HG03175 (cell line): ENCODE measurements around the gene ZNF683.
"Not testable (repeated sequence)": the region's sequence is repeated elsewhere in the genome, so short reads cannot be mapped to it uniquely, and the experiment has no call there.

ENCODE experiments used
- ATAC-seq: cut with Tn5 transposase; IDR thresholded peaks from one replicate; pipeline ENCODE4 v1.9.1; 2021; ENCODE audit warnings: mild to moderate bottlenecking, moderate library complexity; ENCODE audit not compliant: unreplicated experiment

Gene ZNF683

DNA sequence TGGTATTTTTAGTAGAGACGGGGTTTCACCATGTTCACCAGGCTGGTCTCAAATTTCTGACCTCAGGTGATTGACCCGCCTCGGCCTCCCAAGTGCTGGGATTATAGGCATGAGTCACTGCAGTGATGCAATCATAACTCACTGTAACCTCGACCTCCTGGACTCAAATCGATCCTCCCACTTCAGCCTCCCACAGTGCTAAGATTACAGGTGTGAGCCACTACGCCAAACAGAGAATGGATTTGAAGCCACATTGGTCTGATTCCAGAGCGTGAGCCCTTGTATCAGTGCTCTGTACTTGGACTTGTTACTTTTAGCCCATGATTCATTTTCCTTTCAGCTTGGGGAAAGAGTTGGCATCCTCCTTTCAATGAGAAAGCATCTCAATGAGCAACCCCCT lies 14.9 kb upstream of the ZNF683 start:
- ATAC-seq = no peak

DNA sequence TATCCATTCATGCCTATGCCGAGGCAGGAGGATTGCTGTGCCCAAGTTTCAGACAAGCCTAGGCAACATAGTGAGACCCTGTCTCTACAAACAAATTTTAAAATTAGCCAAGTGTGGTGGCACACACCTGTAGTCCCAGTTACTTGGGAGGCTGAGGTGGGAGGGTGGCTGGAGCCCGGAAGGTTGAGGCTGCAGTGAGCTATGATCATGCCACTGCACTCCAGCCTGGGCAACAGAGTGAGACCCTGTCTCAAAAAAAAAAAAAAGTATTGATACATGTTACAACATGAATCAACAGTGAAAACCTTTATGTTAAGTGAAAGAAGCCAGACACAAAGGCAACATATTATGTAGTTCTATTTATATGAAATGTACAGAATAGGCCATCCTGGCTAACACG lies 12.5 kb upstream of the ZNF683 start:
- not testable (repeated sequence) for ATAC-seq

DNA sequence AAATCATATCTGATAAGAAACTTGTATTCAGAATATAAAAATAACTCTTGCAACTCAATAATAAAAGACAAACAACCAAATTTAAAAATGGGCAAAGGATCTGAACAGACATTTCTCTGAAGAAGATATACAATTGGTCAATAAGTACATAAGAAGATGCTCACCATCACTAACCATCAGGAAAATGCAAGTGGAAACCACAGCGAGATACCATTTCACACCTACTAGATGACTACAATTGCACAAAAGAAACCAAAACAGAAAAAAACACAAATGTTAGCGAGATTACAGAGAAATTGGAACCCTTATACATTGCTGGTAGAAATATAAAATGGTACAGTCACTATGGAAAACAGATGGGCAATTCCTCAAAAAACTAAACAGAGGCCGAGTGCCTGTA lies 11.5 kb upstream of the ZNF683 start:
- no peak for ATAC-seq

DNA sequence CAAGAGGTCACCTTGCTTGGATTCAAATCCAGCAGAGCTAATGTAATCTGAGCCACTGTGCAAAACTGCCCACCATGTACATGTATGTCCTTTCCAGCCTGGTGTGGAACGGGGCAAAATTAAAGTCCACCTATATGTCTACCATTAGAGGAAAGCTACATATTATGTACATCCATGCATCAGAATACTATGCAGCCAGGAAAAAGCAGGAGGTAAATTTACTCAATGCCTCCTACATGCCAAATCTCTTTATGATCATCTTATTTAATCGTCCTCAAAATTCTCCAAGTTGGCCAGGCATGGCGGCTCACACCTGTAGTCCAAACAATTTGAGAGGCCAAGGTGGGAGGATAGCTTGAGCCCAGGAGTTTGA lies 6.3 kb upstream of the ZNF683 start:
- ATAC-seq = no peak

DNA sequence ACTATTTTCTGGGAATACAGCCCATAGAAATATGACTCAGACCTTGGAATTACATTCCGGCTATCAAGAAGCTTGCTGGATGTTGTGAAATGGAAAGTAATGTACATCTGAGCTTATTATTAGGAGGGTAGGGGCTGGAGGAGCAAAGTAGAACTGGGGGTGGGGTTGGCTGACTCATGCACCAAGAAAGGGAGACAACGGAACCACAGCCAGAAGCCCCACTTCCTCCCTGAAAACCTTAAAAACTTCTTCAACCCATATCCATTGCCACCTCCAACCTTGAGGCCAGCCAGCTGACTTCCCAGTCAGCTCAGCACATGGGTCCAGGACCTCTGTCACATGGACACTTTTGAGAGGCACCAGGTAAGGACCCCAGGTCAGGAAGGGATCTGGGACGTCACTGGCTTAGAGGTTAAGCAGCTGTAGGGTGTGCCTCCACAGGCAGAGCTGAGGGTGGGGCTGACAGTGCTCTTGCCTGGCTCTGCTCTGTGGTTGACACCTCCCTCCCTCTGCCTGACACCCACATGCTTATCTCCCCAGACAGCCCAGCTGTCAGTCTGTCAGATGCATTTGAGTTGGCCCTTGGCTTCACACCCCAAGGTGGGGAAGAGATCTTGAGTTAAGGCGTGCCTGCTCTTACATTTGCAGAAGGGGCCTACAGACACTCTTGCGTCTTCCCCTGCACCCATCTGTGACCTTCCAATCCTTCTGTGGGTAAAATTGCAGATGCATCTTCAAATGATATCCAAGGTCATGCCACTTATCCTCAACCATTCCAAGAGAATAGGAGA lies 5.7 kb upstream of the ZNF683 start:
- ATAC-seq = peak; percentile 95

DNA sequence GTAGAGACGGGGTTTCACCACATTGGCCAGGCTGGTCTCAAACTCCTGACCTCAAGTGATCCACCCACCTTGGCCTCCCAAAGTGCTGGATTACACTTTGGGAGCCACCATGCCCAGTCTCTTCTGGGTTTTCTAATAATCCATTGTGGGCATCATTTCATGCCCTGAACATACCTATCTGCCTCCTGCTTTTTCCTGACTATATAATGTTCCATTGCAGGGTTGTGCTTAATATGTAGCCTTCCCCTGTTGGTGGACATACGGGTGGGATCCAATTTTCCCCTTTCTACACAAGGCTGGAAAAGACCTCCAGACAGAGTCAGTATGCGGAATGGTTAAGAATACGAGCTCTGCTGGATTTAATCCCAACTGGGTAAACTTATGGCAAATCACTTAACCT lies 3.5 kb upstream of the ZNF683 start:
- ATAC-seq = no peak

DNA sequence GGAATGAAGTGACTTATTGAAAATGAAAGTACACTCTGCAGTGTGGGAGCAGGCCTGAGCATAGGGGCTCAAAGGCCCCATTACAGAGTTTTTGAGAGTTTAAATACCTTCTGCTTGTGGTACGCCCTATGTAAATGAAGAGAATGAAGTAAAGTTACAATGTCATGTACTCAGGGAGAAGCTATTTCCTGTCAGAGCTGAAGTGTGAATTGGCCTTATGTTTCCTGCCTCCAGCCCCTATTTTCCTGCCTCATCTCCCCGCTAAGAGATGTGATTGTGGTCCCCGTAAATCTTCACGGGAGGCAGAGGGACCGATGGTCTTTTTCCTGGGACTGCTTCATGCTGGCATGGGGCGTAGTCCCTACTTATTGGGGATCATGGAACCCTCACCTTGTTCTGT lies 2.5 kb upstream of the ZNF683 start:
- no peak for ATAC-seq

DNA sequence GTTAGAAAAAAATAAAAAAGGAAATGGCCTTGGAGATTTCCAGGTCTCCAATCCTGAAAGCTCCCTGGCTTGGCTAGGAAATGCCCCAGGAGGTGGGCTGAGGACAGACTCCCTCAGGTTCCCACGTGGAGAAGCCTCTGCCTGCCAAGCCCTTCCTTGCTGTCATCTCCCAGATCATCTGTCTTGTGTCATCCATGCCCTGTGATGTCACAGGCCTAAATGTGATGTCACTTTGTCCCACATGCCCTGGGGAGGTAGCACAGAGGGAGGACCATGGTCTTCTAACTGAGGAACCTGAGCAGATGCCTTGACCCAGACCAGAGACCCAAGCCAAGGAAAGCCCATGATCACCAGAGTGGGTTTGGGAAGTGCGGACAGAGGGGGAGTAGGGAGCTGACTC lies 1.8 kb upstream of the ZNF683 start:
- ATAC-seq = not testable (repeated sequence)

DNA sequence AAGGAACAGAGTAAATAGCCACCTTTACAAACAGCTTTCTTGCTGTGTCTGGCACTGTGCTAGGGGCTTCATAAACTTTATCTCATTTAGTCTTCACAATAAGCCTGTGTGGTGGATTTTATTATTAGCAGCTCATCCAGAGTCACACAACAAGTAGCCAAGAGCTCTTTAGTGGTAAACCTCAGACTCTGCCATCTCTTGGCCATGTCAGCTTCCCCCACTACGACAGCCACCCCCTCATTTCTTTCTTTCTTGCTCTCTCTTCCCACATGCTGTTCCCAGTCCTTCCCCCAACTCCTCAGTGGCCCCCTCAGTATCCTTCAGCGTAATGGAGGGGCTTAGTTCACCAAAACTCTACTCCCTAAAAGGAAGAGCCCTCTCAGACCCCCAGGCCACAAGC lies 1.2 kb upstream of the ZNF683 start:
- no peak for ATAC-seq

DNA sequence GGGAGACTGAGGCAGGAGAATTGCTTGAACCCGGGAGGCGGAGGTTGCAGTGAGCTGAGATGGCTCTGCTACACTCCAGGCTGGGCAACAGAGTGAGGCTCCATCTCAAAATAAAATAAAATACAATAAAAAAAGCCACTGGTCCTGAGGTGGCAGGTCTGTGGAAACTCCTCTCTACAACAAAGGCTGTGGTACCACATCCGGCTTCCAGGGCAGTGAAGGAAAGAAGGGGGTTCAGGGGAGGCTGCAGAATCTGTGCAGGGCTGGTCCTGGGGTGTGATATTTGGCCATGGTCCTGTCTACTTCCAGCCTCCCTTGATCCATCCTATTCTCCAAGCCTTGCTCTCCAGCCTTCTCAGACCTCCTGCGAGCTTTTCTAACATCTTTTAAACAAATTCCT lies 731 bp upstream of the ZNF683 start:
- no peak for ATAC-seq

DNA sequence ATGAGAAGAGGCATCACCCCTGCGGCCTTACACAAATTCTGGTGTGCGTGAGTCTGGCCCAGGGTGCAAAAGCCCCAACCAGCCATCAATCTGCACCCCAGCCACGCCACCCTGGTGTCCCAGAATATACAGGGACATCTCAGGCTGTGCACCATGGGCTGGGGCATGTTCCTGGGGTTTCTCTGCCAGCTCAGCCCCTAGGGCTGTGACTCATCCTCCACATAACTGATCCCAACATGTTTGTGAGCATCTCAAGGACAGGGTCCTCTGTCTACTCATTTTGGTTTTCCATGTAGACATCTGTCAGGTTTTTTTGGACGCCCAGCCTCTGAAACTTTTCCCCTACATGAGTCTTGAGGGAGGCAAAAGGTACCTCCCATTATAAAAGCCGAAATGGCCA lies 511 bp downstream of the ZNF683 start:
- no peak for ATAC-seq

DNA sequence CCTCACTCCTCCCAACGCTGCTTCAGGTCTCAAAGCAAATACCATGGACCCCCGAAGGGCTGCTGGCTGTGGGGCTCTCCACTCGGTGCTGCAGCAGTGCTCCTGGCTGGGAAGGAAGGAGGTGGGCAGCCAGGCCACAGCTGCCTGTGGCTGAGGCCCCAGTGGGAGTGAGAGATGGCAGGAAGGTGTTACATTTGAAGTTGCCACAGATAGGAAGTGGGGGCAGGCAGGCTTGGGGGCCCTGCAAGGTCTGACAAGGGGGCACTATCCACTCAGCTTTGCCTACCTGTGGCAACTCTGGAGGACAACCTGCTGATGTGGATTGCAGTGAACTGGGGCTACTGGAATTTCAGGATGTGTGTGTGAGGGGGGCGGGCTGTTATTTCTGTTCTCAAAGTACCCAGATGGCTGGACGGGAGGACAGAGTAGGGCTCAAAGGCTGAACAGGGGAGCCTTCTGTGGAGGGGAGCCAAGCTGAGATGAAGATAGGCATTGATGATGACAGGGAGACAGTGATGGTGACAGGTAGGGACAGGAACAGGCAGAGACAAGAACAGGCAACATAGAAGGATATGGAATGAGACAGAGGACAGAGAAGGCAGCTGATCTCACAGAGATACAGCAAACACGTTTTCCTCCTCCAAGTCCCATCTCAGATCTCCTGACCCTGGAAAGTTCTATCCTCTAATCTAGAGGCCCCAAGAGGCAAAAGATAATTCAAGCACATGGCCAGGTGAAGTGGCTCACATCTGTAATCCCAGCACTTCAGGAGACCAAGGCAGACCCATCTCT lies 1.8 kb downstream of the ZNF683 start:
- no peak for ATAC-seq

DNA sequence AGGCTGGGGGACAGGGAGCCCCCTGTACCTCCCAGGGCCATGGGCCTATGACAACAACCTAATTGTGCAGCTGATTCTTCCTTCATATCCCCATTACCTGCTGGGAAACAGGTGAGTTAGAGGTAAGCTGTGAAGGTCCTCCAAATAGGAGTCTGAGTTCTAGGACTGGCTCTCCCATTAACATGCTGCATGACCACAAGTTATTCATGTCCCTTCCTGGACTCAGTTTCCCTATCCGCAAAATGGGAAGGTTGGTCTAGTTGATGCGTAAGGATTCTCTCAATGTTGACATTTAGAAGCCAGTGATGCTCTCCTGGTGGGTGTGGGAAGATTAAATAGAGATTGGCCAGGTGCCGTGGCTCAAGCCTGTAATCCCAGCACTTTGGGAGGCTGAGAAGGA lies 4.1 kb downstream of the ZNF683 start:
- ATAC-seq = no peak

DNA sequence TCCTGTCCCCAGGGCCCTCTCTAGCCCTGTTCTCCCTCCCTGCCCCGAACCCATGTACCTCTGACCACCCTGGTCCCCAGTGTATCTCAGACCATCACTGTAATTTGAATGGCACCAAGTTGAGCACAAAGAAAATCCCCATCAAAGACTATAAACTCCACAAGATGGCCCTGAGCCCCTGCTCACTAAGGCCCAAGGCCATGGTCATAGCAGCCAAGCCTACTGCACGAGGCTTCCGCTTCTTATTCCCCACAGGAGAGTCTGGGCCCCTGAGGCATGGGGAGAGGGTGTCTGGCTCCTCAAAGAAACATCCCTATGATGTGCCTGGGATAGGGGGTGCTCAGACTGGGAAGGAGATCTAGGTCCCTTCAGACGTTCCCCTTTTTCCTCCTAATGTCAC lies 4.5 kb downstream of the ZNF683 start:
- no peak for ATAC-seq

DNA sequence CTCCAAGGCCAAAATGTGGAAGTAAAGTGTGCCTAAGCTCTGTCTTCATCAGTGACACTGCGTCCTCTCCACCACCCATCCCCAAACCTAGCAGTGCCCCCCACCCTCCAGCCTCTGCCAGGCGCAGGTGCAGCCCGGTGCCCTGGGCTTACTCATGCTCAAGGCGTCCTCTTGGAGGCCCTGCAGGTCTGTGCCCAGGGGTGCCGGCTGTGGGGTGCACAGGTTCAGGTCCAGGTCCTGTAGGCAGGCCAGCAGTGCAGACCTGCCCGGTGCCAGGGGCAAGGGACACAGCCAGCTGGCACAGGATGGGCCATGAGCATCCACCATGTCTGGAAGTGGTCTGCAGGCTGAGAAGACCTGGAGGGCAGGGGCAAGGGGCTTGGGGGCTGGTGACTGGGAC lies 5.1 kb downstream of the ZNF683 start:
- no peak for ATAC-seq

DNA sequence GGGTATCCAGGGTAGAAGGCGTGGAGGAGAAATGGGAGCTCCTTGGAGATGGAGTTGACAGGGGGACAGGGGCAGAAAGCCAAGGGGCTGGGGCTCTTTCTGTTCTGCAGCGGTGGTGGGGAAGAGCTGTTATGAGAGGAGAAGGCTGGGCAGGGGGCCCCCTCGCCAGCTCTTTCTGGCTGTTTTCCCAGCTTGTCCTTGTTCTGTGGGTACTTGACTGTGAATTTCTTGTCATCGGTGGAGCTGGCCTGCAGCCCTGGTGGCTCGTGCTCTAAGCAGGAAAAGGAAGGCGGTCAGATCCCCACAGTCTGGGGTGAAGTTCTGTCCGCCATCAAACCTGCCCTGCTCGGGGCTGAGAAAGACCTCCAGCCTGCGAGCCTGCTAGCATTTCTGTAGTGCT lies 7.6 kb downstream of the ZNF683 start:
- no peak for ATAC-seq

DNA sequence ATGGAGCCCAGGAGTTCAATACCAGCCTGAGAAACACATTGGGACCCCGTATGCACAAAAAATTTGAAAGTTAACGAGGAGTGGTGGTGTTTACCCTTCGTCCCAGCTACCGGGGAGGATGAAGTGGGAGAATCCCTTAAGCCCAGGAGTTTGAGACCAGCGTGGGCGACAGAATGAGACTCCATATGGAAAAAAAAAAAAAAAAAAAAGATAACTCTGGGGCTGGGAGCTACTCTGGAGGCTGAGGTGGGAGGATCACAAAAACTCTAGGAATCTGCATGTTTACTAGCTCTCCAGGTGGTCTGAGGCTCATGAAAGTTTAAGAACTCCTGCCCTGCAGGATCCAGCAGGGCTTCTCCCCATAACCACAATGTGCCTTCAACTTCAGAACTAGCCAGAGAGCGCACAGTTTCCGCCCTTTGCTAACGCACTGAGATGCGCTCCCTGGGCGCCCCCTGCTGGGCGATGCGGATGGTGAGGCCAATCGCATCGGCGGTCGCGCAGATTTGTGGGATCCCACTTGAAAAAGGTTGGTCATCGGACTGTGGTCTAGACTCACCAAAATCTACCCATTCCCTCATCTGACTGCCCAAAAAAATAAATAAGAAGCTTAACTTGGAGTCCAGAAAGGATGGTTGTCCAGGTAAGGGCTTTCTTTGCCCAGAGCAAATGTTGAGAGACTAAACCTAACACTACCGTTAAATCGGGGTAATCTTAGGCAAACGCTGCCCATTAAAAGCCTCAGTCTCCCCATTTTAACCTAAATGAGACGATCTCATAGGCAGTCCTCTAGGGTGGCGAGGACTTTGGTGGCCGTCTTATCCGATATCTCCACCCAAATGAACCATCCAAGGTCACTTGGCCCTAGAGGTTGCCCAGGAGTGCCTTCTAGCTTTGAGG lies 8.8 kb downstream of the ZNF683 start:
- peak; percentile 53 for ATAC-seq

DNA sequence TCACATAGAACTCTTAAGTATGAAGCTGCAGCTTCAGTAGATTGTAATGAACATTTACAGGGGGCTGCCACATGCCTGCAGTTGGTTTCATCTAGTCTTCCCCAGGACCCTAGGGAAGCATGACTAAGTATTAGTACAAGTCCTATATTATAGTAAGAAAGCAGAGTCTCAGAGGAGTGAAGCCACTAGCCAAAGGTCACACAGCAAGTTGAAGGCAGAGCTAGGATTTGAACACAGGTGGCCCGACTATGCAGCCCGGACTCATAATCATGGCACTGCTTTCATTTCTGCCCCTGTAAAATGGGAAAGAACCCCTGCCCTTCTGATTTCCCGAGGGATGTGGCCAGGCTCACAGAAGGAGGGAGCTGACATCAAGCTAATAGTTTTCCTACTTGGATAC lies 10.2 kb downstream of the ZNF683 start:
- no peak for ATAC-seq

DNA sequence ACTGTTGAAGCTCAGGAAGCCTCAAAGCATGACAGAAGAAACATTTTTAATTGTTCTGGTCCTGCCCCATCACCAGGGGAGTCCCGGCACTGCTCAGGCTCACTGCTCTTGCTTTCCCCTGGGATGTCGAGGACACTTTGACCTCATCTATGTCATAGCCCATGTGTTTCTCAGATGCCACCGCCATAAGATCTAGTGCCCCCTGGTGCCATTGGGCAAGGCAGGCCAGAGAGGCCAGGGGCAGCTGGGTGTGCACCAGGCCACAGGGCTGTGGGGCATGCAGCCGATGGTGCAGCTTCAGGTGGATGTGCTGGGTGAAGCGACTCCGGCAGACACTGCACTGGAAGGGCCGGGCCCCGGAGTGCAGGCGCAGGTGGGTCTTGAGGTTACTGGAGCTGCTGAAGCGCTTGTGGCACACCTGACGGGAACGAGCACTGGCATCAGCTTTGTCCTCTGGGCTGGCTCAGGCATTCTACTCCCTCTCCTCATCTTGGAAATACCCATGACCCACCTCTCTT lies 10.9 kb downstream of the ZNF683 start:
- no peak for ATAC-seq

DNA sequence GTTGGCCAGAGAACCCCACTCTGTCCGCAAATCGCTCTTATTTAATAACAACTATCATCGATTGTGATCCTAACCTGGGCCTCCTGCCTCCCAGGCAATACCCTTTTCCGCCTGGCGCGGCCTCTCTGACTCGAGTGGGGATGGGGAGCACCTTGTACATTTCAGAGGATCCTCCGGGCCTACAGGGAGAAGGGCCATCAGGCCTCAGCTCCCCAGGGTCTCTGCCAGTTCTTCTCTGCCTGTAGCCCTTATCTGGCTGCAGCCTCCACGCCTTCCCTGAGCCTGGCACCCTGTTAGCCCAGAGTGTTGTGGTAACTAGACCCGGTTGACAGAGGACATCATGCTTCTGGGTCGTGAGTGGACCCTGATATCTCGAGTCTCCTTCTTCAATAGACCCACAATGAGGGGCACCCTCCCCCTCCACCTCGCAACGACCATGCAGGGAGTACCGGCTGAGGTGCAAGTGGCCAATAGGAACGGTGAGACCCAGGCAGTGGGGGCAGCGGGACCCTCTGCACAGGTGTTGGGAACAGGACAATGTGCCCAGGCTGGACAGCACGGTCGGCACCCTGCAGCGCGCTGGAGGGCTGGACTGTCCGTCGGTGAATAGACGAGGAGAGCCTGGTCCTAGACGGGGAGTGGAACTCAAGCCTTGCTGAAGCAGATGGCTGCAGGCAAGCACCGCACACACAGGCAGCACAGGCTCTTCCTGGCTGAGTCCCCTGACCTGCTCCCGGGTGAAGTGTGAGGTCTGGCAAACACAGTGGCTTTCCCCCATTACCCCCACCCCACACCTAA lies 11.5 kb downstream of the ZNF683 start:
- no peak for ATAC-seq
